CD4-positive, alpha-beta T cell treated with Interferon gamma for 1 hour (primary cell): Measurements from ENCODE around the gene COL9A3.

Experiments used
- DNase-seq: peaks from one replicate; pipeline ENCODE4 v3.0.0-alpha.2; 2020

COL9A3 gene

GRCh38 chr20:62797671-62798532 is 18.9 kb upstream of the COL9A3 start:
- no peak for DNase-seq

- DNase-seq = no peak
Observed at GRCh38 chr20:62799036-62799435, 17.8 kb upstream of the COL9A3 start.

- DNase-seq = no peak
Observed at GRCh38 chr20:62799459-62799858, 17.4 kb upstream of the COL9A3 start.

GRCh38 chr20:62799873-62800272 is 17.0 kb upstream of the COL9A3 start:
- DNase-seq = no peak

GRCh38 chr20:62800314-62801259 is 16.3 kb upstream of the COL9A3 start:
- no peak for DNase-seq

- DNase-seq = no peak
Observed at GRCh38 chr20:62801284-62802010, 15.4 kb upstream of the COL9A3 start.

GRCh38 chr20:62802026-62802712 is 14.7 kb upstream of the COL9A3 start:
- no peak for DNase-seq

GRCh38 chr20:62804021-62804626 is 12.7 kb upstream of the COL9A3 start:
- peak; percentile 13 for DNase-seq

- peak; percentile 71 for DNase-seq
Observed at GRCh38 chr20:62804627-62805154, 12.2 kb upstream of the COL9A3 start, which contains the start of gene OGFR. Gene OGFR, plus strand, starts transcription at chr20:62804835. Its CDS starts 25 bp downstream, at chr20:62804860.

- no peak for DNase-seq
Observed at GRCh38 chr20:62805155-62805710, 11.6 kb upstream of the COL9A3 start.

- peak; percentile 47 for DNase-seq
Observed at GRCh38 chr20:62805711-62806382, 11.0 kb upstream of the COL9A3 start.

GRCh38 chr20:62806383-62807050 is 10.3 kb upstream of the COL9A3 start:
- no peak for DNase-seq

- no peak for DNase-seq
Observed at GRCh38 chr20:62807444-62808210, 9.2 kb upstream of the COL9A3 start.

GRCh38 chr20:62808211-62808865 is 8.5 kb upstream of the COL9A3 start:
- DNase-seq = peak; percentile 64

GRCh38 chr20:62809530-62810428 is 7.1 kb upstream of the COL9A3 start:
- no peak for DNase-seq

GRCh38 chr20:62811320-62811719 is 5.5 kb upstream of the COL9A3 start:
- DNase-seq = no peak

- no peak for DNase-seq
Observed at GRCh38 chr20:62811720-62812119, 5.1 kb upstream of the COL9A3 start.
